Activated CD4-positive, alpha-beta T cell treated with anti-CD3 and anti-CD28 coated beads, Interleukin-2, amount 10 ng/mL, durations not matched to agents 24 days and 14 days (primary cell): ENCODE data around the gene GNAS-AS1. TPM values are rescaled to one million over a fixed set of nuclear protein-coding genes. Genes with fewer than 3 reads are reported as not detected.
A peak's percentile ranks its signal among the peaks of the same experiment; 100 is the strongest.

ENCODE experiments used
- DNase-seq: peaks from one replicate; pipeline ENCODE4 v3.0.0; 2022
- H3K27ac Mint-ChIP-seq: one replicate; pipeline ENCODE4 v1.8.0; 2022; ENCODE audit warnings: mild to moderate bottlenecking, mixed read lengths
- H3K27me3 Mint-ChIP-seq: one replicate; pipeline ENCODE4 v1.8.0; 2022; ENCODE audit warnings: mixed read lengths
- H3K36me3 Mint-ChIP-seq: one replicate; pipeline ENCODE4 v1.8.0; 2022; ENCODE audit warnings: low read depth, mild to moderate bottlenecking, mixed read lengths
- H3K4me1 Mint-ChIP-seq: one replicate; pipeline ENCODE4 v1.8.0; 2021; ENCODE audit warnings: mixed read lengths
- H3K4me3 Mint-ChIP-seq: one replicate; pipeline ENCODE4 v1.8.0; 2022; ENCODE audit warnings: mild to moderate bottlenecking, moderate library complexity, mixed read lengths
- H3K9me3 Mint-ChIP-seq: one replicate; pipeline ENCODE4 v1.8.0; 2021; ENCODE audit warnings: mixed read lengths
- intact Hi-C: fragments of 100-400 bp; cut with micrococcal nuclease; formaldehyde crosslinking; loops from one replicate; pipeline ENCODE4 v1.15.1; 2023
- total RNA-seq: library from RNA; stranded (reverse); gene quantifications from 2 replicates; pipeline ENCODE4 v1.2.3, GENCODE V29; 2022

The GNAS-AS1 gene
- 0.64 and 1.6 TPM in 2 replicates for total RNA-seq

DNA sequence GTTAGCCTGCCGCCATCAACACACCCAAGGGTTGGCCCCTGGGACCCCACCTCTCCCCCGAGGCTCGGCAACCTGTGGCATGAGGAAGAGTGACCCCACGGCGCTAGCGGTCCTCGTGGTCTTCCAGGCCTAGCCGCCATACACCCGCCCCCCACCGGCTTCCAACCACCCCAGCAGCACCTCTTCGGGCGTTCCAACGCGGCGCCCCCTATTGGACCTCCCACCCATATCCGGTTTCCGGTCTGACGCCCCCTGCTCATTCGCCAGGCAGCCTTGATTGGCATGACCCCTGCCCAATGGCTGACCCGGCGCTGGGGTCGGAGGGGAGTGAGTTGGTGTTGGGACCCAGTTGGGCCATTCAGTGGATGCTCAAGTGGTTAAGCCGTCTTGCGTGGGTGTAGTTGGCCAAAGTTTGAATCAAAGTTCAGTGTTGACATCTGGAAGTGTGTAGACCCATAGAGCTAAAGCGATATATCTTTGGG is at the start of gene GNAS-AS1:
TSS of gene GNAS-AS1 (minus strand) at position 210 of the 482 bp plus-strand sequence.
- intact Hi-C loops, result loop anchor here (2.0 kb wide), 1 partner anchor 32 kb away; no protein-coding TSS in a partner anchor
- Mint-ChIP-seq H3K4me1 (peaks cover 36% of the 10 kb centered on the region), H3K9me3 (peaks cover 3% of the 10 kb centered on the region), H3K4me3 (peak within 1 kb of the TSS; percentile 90), H3K36me3 (peaks cover 4% of the 10 kb centered on the region), H3K27me3 (peaks cover 57% of the 10 kb centered on the region), H3K27ac (no peak within 1 kb of the TSS)
- peak; percentile 94 for DNase-seq

DNA sequence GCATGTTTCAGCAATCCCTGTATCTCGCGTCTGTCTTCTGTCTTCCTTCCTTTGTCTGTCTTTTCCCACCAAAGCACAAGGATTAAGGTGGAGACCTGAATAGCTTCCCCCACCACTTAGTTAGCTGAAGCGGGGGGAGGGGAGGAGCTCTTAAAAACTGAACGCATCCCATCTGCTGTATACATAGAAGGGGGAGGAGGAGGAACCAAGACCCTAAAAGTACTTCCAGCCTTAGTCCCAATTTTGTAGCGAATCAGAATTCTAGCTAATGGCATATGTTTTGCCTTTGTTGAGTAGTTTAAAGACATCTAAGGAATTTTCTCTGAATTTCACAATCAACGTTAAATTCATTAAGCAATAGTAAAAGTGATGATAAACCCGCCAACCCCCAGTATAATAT is 49.7 kb upstream of the GNAS-AS1 start:
- intact Hi-C loops, result no loop called here
- Mint-ChIP-seq H3K27me3 (no peaks in the 10 kb centered on the region), H3K4me1 (peaks cover 48% of the 10 kb centered on the region), H3K9me3 (no peaks in the 10 kb centered on the region), H3K4me3 (no peak overlapping the region), H3K27ac (no peak overlapping the region), H3K36me3 (peaks cover 70% of the 10 kb centered on the region)
- no peak for DNase-seq

DNA sequence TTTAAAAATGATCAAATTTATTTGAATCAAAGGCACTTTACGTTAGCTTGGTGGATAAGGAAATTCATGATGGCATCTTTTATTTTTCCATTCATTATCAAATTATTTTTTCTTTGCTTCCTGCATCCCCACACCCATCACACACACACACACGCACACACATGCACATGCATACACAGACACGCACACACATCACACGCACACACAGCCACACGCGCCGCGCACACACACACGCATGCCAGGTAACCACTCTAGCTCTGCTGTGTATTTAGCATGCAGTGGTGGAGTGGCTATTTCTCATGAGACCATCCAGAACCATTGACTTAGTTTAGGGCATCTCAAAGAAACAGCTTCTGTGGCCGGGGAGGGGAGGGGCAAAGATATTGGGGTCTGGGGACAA is 48.8 kb upstream of the GNAS-AS1 start:
- Mint-ChIP-seq H3K4me1 (peaks cover 50% of the 10 kb centered on the region), H3K36me3 (peaks cover 64% of the 10 kb centered on the region), H3K27me3 (no peaks in the 10 kb centered on the region), H3K9me3 (no peaks in the 10 kb centered on the region), H3K27ac (no peak overlapping the region), H3K4me3 (no peak overlapping the region)
- intact Hi-C loops, result no loop called here
- no peak for DNase-seq

GRCh38 chr20:58898629-58899408 is 48.1 kb upstream of the GNAS-AS1 start:
- Mint-ChIP-seq H3K27ac (peak overlapping the region; percentile 75), H3K4me1 (peaks cover 56% of the 10 kb centered on the region), H3K9me3 (no peaks in the 10 kb centered on the region), H3K4me3 (no peak overlapping the region), H3K27me3 (no peaks in the 10 kb centered on the region), H3K36me3 (peaks cover 60% of the 10 kb centered on the region)
- intact Hi-C loops, result no loop called here
- DNase-seq, result no peak

DNA sequence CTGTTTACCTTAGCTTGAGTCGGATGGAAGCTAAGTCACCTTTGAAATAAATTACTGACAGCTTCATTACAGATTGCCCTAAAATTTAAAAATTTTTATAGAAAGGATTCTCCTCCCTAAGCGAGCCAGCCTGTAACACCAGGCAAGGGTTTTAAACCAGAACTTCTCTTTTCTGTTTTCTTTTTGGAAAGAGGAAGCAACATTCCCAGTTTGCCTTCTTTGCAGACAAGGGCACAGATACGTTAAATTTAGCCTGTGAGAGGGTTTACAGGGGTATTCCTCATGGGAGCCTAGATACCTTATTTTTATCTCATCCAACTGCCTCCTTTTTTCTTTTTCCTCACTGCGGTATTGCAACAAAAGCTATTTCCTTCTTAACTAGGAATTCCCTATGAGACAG is 46.8 kb upstream of the GNAS-AS1 start:
- DNase-seq, result no peak
- Mint-ChIP-seq H3K4me1 (peaks cover 60% of the 10 kb centered on the region), H3K27me3 (no peaks in the 10 kb centered on the region), H3K9me3 (no peaks in the 10 kb centered on the region), H3K27ac (peak overlapping the region; percentile 67), H3K4me3 (no peak overlapping the region), H3K36me3 (peaks cover 57% of the 10 kb centered on the region)
- intact Hi-C loops, result no loop called here

GRCh38 chr20:58896820-58897219 is 46.1 kb upstream of the GNAS-AS1 start:
- H3K36me3 Mint-ChIP-seq, result peaks cover 57% of the 10 kb centered on the region

DNA sequence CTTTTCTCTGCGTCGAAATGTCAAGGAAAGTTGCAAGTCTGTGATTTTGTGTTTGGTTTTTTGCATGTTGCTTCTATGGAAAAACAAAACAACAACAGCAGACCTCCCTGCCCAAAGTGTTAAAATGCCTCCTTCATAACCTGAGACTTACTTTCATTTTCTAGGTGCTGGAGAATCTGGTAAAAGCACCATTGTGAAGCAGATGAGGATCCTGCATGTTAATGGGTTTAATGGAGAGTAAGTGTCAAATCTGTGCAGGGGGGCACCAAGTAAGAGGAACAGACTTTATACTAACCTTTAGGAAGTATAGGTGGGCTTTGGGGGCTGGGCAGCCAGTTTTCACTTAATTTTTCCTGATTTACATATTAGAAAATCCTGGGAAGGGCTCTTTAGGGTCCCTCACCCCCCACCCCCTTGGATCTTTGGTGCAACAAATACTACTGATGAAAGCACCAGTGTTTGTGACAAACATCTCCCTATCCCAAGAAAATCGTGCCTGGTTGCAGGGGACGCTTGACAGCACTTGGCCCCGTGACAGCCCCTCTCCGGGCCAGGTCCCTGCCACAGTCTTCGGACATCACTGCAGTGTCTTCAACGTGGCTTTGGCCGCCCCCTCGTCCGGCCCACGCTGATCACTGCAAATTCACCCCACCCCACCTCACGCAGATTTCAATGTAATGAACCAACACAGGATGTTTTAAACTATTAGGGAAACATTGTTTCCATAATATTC is 44.9 kb upstream of the GNAS-AS1 start:
- peak overlapping the region; percentile 86 for H3K4me3 Mint-ChIP-seq
- H3K4me1 Mint-ChIP-seq, result peaks cover 56% of the 10 kb centered on the region
- peak overlapping the region; percentile 60 for H3K27ac Mint-ChIP-seq
- peaks cover 51% of the 10 kb centered on the region for H3K36me3 Mint-ChIP-seq
- peak; percentile 64 for DNase-seq
- intact Hi-C loops, result no loop called here
- H3K27me3 Mint-ChIP-seq, result no peaks in the 10 kb centered on the region
- H3K9me3 Mint-ChIP-seq, result no peaks in the 10 kb centered on the region

More at GRCh38 chr20:58896820-58897219, 46.1 kb upstream of the GNAS-AS1 start:
- Mint-ChIP-seq H3K27me3 (no peaks in the 10 kb centered on the region), H3K27ac (peak overlapping the region; percentile 59), H3K9me3 (no peaks in the 10 kb centered on the region), H3K4me1 (peaks cover 58% of the 10 kb centered on the region), H3K4me3 (no peak overlapping the region)
- DNase-seq, result no peak
- intact Hi-C loops, result no loop called here

DNA sequence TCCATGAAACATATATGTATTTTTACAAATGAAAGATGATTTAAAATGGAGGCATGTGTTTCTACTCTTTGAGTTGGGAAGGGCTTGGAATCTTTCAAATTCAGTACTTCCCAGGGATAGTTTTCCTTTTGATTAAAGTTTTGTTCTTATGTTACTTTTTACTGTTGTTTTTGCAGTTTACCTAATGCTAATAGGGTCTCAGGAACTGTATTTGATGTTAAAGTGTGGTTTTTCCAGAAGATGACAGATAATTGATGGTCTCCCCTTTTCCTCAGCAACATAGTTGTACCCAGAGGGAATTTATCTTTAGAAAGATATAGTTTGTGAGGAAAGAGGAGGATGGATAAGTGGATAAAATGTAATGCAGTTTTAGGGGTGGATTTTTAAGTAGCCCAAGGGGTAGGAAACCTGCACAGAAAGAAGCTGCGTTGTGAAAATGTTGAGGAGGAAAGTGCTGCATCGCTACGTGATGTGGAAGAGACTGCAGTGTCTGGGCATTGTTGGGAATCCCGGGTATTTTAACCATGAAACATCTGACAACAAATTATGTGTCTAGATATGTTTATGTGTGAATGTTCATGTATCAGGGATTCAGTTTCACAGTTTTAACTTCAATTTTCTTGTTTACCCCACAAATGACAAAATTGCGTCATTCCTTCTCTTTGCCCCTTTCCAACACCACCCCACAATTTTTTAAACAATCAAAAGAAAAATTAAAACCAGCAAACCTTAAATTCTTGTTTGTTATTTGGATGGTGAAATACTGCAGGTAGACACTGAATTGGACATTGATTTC is 44.1 kb upstream of the GNAS-AS1 start:
- Mint-ChIP-seq H3K4me3 (peak overlapping the region; percentile 86), H3K27me3 (no peaks in the 10 kb centered on the region), H3K36me3 (peaks cover 47% of the 10 kb centered on the region), H3K4me1 (peaks cover 53% of the 10 kb centered on the region), H3K27ac (peak overlapping the region; percentile 48), H3K9me3 (no peaks in the 10 kb centered on the region)
- intact Hi-C loops, result loop anchor here (5.0 kb wide), 2 partner anchors 267 to 588 kb away; partner anchors contain the start of genes RAB22A and ZNF831
- DNase-seq, result no peak

GRCh38 chr20:58893355-58894120 is 42.8 kb upstream of the GNAS-AS1 start:
- Mint-ChIP-seq H3K36me3 (peaks cover 35% of the 10 kb centered on the region), H3K9me3 (no peaks in the 10 kb centered on the region), H3K4me3 (peak overlapping the region; percentile 86), H3K27ac (peak overlapping the region; percentile 84), H3K4me1 (peaks cover 48% of the 10 kb centered on the region), H3K27me3 (no peaks in the 10 kb centered on the region)
- intact Hi-C loops, result loop anchor here (2.0 to 5.0 kb wide), 3 partner anchors 241 to 586 kb away; partner anchors contain the start of genes RAB22A and ZNF831
- DNase-seq, result peak; percentile 69

- no peaks in the 10 kb centered on the region for H3K27me3 Mint-ChIP-seq
- peak overlapping the region; percentile 100 for H3K27ac Mint-ChIP-seq
- no peaks in the 10 kb centered on the region for H3K9me3 Mint-ChIP-seq
- intact Hi-C loops, result loop anchor here (1.0 to 5.0 kb wide), 5 partner anchors 88 to 586 kb away; partner anchors contain the start of genes ATP5F1E, NELFCD, RAB22A and ZNF831
- peak overlapping the region; percentile 92 for H3K4me3 Mint-ChIP-seq
- peaks cover 48% of the 10 kb centered on the region for H3K4me1 Mint-ChIP-seq
- DNase-seq, result no peak
- H3K36me3 Mint-ChIP-seq, result peaks cover 33% of the 10 kb centered on the region
These were observed 42.2 kb upstream of the GNAS-AS1 start for GRCh38 chr20:58892932-58893224.

- peak overlapping the region; percentile 100 for H3K27ac Mint-ChIP-seq
These were observed 41.6 kb upstream of the GNAS-AS1 start for GRCh38 chr20:58892141-58892931.

GRCh38 chr20:58891718-58892140 is 41.0 kb upstream of the GNAS-AS1 start:
- DNase-seq, result peak; percentile 79
- intact Hi-C loops, result loop anchor here (1.0 to 5.0 kb wide), 5 partner anchors 90 to 584 kb away; partner anchors contain the start of genes ATP5F1E, NELFCD, RAB22A and ZNF831
- Mint-ChIP-seq H3K4me3 (peak overlapping the region; percentile 92), H3K36me3 (peaks cover 24% of the 10 kb centered on the region), H3K9me3 (no peaks in the 10 kb centered on the region), H3K4me1 (peaks cover 47% of the 10 kb centered on the region), H3K27me3 (no peaks in the 10 kb centered on the region), H3K27ac (peak overlapping the region; percentile 100)

More at GRCh38 chr20:58892141-58892931, 41.6 kb upstream of the GNAS-AS1 start:
- Mint-ChIP-seq H3K4me1 (peaks cover 48% of the 10 kb centered on the region), H3K4me3 (peak overlapping the region; percentile 92), H3K27me3 (no peaks in the 10 kb centered on the region), H3K36me3 (peaks cover 30% of the 10 kb centered on the region), H3K9me3 (no peaks in the 10 kb centered on the region)
- peak; percentile 90 for DNase-seq
- intact Hi-C loops, result loop anchor here (1.0 to 5.0 kb wide), 5 partner anchors 89 to 585 kb away; partner anchors contain the start of genes ATP5F1E, NELFCD, RAB22A and ZNF831
